Keratinocyte (primary cell): ENCODE results near the gene RAD18. TPM values are rescaled to one million over a fixed set of nuclear protein-coding genes. Genes with fewer than 3 reads are reported as not detected.

Experiments used
- DNase-seq: peaks from one replicate; pipeline ENCODE4 v3.0.0-alpha.2; 2011; ENCODE audit warnings: low read depth, missing footprints, low spot score
- FAIRE-seq: peaks from 2 replicates; lab custom pipeline; 2011; peaks lifted over from hg19 to GRCh38; lab: Jason Lieb, UNC
- H2AFZ ChIP-seq: 2 replicates; pipeline ENCODE4 v1.6.0; 2012; ENCODE audit warnings: low read length, control low read depth, inconsistent platforms; ENCODE audit not compliant: control insufficient read depth
- H3K27ac ChIP-seq: 2 replicates; pipeline ENCODE4 v1.5.1; 2011; ENCODE audit warnings: low read length; ENCODE audit not compliant: control insufficient read depth, insufficient read depth
- H3K27me3 ChIP-seq: 3 replicates; pipeline ENCODE4 v1.6.0; 2011; ENCODE audit warnings: low read length; ENCODE audit not compliant: control insufficient read depth, insufficient read depth; ENCODE audit errors: extremely low read depth
- H3K36me3 ChIP-seq, 2 experiments: 2 replicates in 1 of 2; 3 replicates in 1 of 2; pipeline ENCODE4 v1.5.1; 2011; ENCODE audit warnings: low read length in 2 of 2, mild to moderate bottlenecking in 1 of 2; ENCODE audit not compliant: control insufficient read depth in 2 of 2, insufficient read depth in 2 of 2; ENCODE audit errors: extremely low read depth in 1 of 2
- H3K4me1 ChIP-seq: 3 replicates; pipeline ENCODE4 v1.5.1; 2011; ENCODE audit warnings: low read length; ENCODE audit not compliant: control insufficient read depth, insufficient read depth; ENCODE audit errors: extremely low read depth
- H3K4me2 ChIP-seq: 3 replicates; pipeline ENCODE4 v1.6.0; 2011; ENCODE audit warnings: low read depth, low read length; ENCODE audit not compliant: control insufficient read depth, insufficient read depth; ENCODE audit errors: extremely low read depth
- H3K4me3 ChIP-seq, 3 experiments: fragments of 200-600 bp in 1 of 3; sonication (generic) in 1 of 3; 2 replicates in 2 of 3; 3 replicates in 1 of 3; pipeline ENCODE4 v1.5.1; 2011 to 2016; ENCODE audit warnings: low read length in 3 of 3, mild to moderate bottlenecking in 3 of 3, control low read depth in 2 of 3, inconsistent platforms in 1 of 3, low read depth in 1 of 3, mixed read lengths in 1 of 3, mixed run types in 1 of 3, moderate library complexity in 1 of 3; ENCODE audit not compliant: control insufficient read depth in 2 of 3, insufficient read depth in 2 of 3; ENCODE audit errors: extremely low read depth in 1 of 3
- H3K79me2 ChIP-seq: 2 replicates; pipeline ENCODE4 v1.6.0; 2012; ENCODE audit warnings: low read length; ENCODE audit not compliant: control insufficient read depth, insufficient read depth
- H3K9ac ChIP-seq: 3 replicates; pipeline ENCODE4 v1.6.0; 2011; ENCODE audit warnings: low read length; ENCODE audit not compliant: control insufficient read depth, insufficient read depth; ENCODE audit errors: extremely low read depth
- H3K9me1 ChIP-seq: 3 replicates; pipeline ENCODE4 v1.6.0; 2011; ENCODE audit warnings: low read length; ENCODE audit not compliant: control insufficient read depth, insufficient read depth; ENCODE audit errors: extremely low read depth
- H3K9me3 ChIP-seq: 2 replicates; pipeline ENCODE4 v1.5.1; 2012; ENCODE audit warnings: low read depth, low read length; ENCODE audit not compliant: control insufficient read depth
- H4K20me1 ChIP-seq: 3 replicates; pipeline ENCODE4 v1.6.0; 2011; ENCODE audit warnings: low read length; ENCODE audit not compliant: control insufficient read depth, insufficient read depth; ENCODE audit errors: extremely low read depth
- EZH2 ChIP-seq: IDR thresholded peaks from one replicate; pipeline ENCODE4 v1.6.1; 2012; ENCODE audit warnings: inconsistent platforms, mild to moderate bottlenecking, low read length, moderate library complexity
- dilution Hi-C: fragments of 300-500 bp; cut with MboI; formaldehyde crosslinking; loops from one replicate; pipeline ENCODE4 v1.7.0; 2020; ENCODE audit warnings: low sequenced_read_pairs; ENCODE audit not compliant: extremely low pct_ligation_motif_present
- polyA minus RNA-seq, 3 experiments: library from RNA; depleted of rRNA, polyadenylated mRNA; stranded (reverse); fragments of >200 nt; gene quantifications; 1 replicate in 1 of 3; 2 replicates in 1 of 3; 3 replicates in 1 of 3; pipeline ENCODE4 v1.2.3, GENCODE V29; 2011
- polyA plus RNA-seq, 5 experiments: library from polyadenylated mRNA; depleted of rRNA in 3 of 5; stranded (reverse) in 3 of 5; stranded (forward) in 1 of 5; unstranded in 1 of 5; fragments of >200 nt; gene quantifications; 1 replicate in 1 of 5; 2 replicates in 3 of 5; 3 replicates in 1 of 5; pipeline versions ENCODE4 v1.2.1 to v1.2.3, GENCODE V29; 2011 to 2012; ENCODE audit warnings: missing spikeins in 2 of 5, low read depth in 1 of 5, low replicate concordance in 1 of 5
- TF ChIP-seq, protein P1 (sequence below), 3 experiments: IDR thresholded peaks in 1 of 3; conservative IDR thresholded peaks in 1 of 3; optimal IDR thresholded peaks in 1 of 3; 2 replicates in 2 of 3; 3 replicates in 1 of 3; pipeline versions ENCODE3 to v1.5.1; 2011; ENCODE audit warnings: low read length in 3 of 3, mild to moderate bottlenecking in 3 of 3, moderate library complexity in 2 of 3, control low read depth in 1 of 3, inconsistent platforms in 1 of 3; ENCODE audit not compliant: insufficient read depth in 2 of 3; ENCODE audit errors: extremely low read depth in 1 of 3

The RAD18 gene, protein sequence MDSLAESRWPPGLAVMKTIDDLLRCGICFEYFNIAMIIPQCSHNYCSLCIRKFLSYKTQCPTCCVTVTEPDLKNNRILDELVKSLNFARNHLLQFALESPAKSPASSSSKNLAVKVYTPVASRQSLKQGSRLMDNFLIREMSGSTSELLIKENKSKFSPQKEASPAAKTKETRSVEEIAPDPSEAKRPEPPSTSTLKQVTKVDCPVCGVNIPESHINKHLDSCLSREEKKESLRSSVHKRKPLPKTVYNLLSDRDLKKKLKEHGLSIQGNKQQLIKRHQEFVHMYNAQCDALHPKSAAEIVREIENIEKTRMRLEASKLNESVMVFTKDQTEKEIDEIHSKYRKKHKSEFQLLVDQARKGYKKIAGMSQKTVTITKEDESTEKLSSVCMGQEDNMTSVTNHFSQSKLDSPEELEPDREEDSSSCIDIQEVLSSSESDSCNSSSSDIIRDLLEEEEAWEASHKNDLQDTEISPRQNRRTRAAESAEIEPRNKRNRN
- polyA plus RNA-seq (7.6 to 16.0 TPM (median 13.8 TPM) in 3 replicates), polyA minus RNA-seq (4.5 to 17.7 TPM (median 6.5 TPM) in 3 replicates)
- 5.8 TPM for polyA plus RNA-seq (2011; ENCODE audit: low read depth)
- 7.5 and 13.2 TPM in 2 replicates for polyA plus RNA-seq (2011; cell fraction: cytosol; rRNA removed)
- polyA plus RNA-seq (2011; cell fraction: nucleus; rRNA removed), result 12.1 and 13.4 TPM in 2 replicates
- 4.0 and 9.5 TPM in 2 replicates for polyA plus RNA-seq (2012; ENCODE audit: low replicate concordance)
- 8.1 TPM for polyA minus RNA-seq (2011; cell fraction: cytosol; rRNA and poly(A)+ RNA removed)
- 13.5 and 17.5 TPM in 2 replicates for polyA minus RNA-seq (2011; cell fraction: nucleus; rRNA and poly(A)+ RNA removed)

DNA sequence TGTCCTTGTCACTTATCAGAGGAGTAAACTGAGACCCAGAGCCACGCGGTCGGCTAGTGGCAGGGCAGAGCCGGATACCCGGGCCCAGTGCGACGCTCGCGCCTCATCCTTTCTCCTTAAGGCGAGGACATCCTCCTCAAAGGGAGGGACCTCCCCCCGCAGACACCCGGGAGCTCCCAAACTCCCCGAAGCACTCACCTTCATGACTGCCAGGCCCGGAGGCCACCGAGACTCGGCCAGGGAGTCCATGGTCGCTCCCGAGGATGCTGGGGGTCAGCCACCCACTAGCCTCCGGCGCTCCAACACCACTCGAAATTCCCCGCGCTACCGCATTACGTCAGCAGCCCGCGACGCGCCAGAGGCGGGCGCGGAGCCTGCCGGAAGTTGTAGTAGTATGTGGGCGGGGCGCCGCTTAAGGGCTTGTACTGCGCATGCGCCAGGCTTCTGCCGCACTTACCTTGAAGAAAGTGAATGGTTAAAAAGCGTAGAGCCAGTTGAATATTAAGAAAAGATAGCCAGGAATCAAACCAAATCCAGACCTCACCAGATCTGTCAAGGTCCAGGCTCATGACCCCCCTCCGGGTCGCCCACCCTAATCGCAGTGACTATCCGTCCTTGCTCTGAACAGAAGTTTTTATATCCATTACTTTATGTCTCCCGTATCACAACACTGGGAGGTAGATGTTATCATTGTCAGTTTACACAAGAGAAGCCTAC lies at the start of gene RAD18:
TSS of gene RAD18 (minus strand) at position 336 of the 717 bp plus-strand sequence. CDS start at position 249, 87 bp downstream.
- peak within 1 kb of the TSS; percentile 83 to 98 (median 85) for H3K4me3 ChIP-seq
- peaks cover 0 to 5% of the 10 kb centered on the region in 2 experiments for H3K36me3 ChIP-seq
- peak within 1 kb of the TSS; percentile 91 for H2AFZ ChIP-seq
- FAIRE-seq (peak; percentile 53), DNase-seq (peak; percentile 85)
- no peaks in the 10 kb centered on the region for H4K20me1 ChIP-seq
- peaks cover 44% of the 10 kb centered on the region for H3K79me2 ChIP-seq
- peaks cover 35% of the 10 kb centered on the region for H3K4me1 ChIP-seq
- H3K9me3 ChIP-seq, result no peaks in the 10 kb centered on the region
- dilution Hi-C loops, result no loop called here
- H3K9ac ChIP-seq, result peak within 1 kb of the TSS; percentile 89
- no peaks in the 10 kb centered on the region for H3K9me1 ChIP-seq
- peak within 1 kb of the TSS; percentile 81 for H3K27ac ChIP-seq
- H3K4me2 ChIP-seq, result peak within 1 kb of the TSS; percentile 95
- no peaks in the 10 kb centered on the region for H3K27me3 ChIP-seq
- TF ChIP-seq, protein P1, sequence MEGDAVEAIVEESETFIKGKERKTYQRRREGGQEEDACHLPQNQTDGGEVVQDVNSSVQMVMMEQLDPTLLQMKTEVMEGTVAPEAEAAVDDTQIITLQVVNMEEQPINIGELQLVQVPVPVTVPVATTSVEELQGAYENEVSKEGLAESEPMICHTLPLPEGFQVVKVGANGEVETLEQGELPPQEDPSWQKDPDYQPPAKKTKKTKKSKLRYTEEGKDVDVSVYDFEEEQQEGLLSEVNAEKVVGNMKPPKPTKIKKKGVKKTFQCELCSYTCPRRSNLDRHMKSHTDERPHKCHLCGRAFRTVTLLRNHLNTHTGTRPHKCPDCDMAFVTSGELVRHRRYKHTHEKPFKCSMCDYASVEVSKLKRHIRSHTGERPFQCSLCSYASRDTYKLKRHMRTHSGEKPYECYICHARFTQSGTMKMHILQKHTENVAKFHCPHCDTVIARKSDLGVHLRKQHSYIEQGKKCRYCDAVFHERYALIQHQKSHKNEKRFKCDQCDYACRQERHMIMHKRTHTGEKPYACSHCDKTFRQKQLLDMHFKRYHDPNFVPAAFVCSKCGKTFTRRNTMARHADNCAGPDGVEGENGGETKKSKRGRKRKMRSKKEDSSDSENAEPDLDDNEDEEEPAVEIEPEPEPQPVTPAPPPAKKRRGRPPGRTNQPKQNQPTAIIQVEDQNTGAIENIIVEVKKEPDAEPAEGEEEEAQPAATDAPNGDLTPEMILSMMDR (optimal IDR thresholded peaks at IDR 0.05 in 1 of 3, IDR thresholded peaks at IDR 0.05 in 1 of 3, conservative IDR thresholded peaks at IDR 0.05 in 1 of 3; ENCODE audit: extremely low read depth in 1 of 3, insufficient read depth in 2 of 3, low read length in 3 of 3), result no peak
- TF ChIP-seq EZH2, result no peak

DNA sequence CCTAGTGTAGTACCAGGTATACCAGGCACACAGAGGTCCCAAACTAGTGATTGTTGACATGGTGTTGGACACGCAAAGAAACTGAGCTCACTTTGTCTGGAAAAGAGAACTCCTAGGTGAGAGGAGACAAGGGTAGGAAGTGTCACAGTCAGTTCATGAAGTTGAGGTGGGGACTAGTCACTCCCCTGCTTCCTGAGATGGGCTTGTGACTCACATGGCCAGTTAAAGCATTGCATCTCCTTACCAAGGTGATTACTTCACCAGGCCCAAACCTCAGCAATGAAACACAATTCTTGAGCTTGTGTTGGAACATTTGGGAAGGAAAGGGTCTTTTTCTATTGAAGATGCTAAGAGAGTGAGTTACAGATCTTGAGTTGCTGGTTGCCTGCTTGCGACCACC lies 49.2 kb upstream of the RAD18 start:
- FAIRE-seq (no peak), DNase-seq (no peak)
- peaks cover 12 to 17% of the 10 kb centered on the region in 2 experiments for H3K36me3 ChIP-seq
- H3K4me1 ChIP-seq, result no peaks in the 10 kb centered on the region
- no peak overlapping the region for H2AFZ ChIP-seq
- H3K9me3 ChIP-seq, result no peaks in the 10 kb centered on the region
- no peaks in the 10 kb centered on the region for H3K79me2 ChIP-seq
- TF ChIP-seq, protein P1 (optimal IDR thresholded peaks at IDR 0.05 in 1 of 3, IDR thresholded peaks at IDR 0.05 in 1 of 3, conservative IDR thresholded peaks at IDR 0.05 in 1 of 3; ENCODE audit: extremely low read depth in 1 of 3, insufficient read depth in 2 of 3, low read length in 3 of 3), result no peak
- TF ChIP-seq EZH2, result no peak
- H3K9ac ChIP-seq, result no peak overlapping the region
- dilution Hi-C loops, result no loop called here
- H4K20me1 ChIP-seq, result no peaks in the 10 kb centered on the region
- no peak overlapping the region for H3K4me2 ChIP-seq
- H3K9me1 ChIP-seq, result no peaks in the 10 kb centered on the region
- H3K27me3 ChIP-seq, result no peaks in the 10 kb centered on the region
- H3K4me3 ChIP-seq, result no peak overlapping the region
- H3K27ac ChIP-seq, result no peak overlapping the region
